DOHH2 (cell line): ENCODE measurements around the gene ERVK3-1.
A peak's percentile ranks its signal among the peaks of the same experiment; 100 is the strongest.
"Not testable (repeated sequence)": the region's sequence is repeated elsewhere in the genome, so short reads cannot be mapped to it uniquely, and the experiment has no call there.

Experiments
- H3F3A ChIP-seq: fragments of 200-600 bp; sonication (generic), shearing (Covaris generic); 2 replicates; pipeline ENCODE4 v1.6.0; 2016; ENCODE audit warnings: antibody characterized with exemption, mild to moderate bottlenecking; ENCODE audit not compliant: control insufficient read depth, insufficient read depth
- H3K27ac ChIP-seq: fragments of 200-600 bp; sonication (generic); 2 replicates; pipeline ENCODE4 v1.5.1; 2014; ENCODE audit warnings: low read depth, mild to moderate bottlenecking, low read length, moderate library complexity
- H3K27me3 ChIP-seq: fragments of 200-600 bp; sonication (generic); 2 replicates; pipeline ENCODE4 v1.6.1; 2014; ENCODE audit warnings: mild to moderate bottlenecking, low read length, mixed read lengths; ENCODE audit not compliant: control insufficient read depth
- H3K36me3 ChIP-seq: fragments of 200-600 bp; sonication (generic); 2 replicates; pipeline ENCODE4 v1.6.1; 2014; ENCODE audit warnings: mild to moderate bottlenecking, low read length, moderate library complexity, mixed read lengths; ENCODE audit not compliant: control insufficient read depth
- H3K4me1 ChIP-seq: fragments of 200-600 bp; sonication (generic); 2 replicates; pipeline ENCODE4 v1.6.1; 2014; ENCODE audit warnings: mild to moderate bottlenecking, low read length, mixed read lengths; ENCODE audit not compliant: control insufficient read depth
- H3K4me2 ChIP-seq: fragments of 200-600 bp; sonication (generic); 2 replicates; pipeline ENCODE4 v1.6.0; 2014; ENCODE audit warnings: mild to moderate bottlenecking, low read length, moderate library complexity
- H3K4me3 ChIP-seq: fragments of 200-600 bp; sonication (generic); 2 replicates; pipeline ENCODE4 v1.5.1; 2014; ENCODE audit warnings: mild to moderate bottlenecking, low read length, mixed read lengths
- H3K79me2 ChIP-seq: fragments of 200-600 bp; sonication (generic); 2 replicates; pipeline ENCODE4 v1.6.1; 2014; ENCODE audit warnings: mild to moderate bottlenecking, low read length, mixed read lengths; ENCODE audit not compliant: control insufficient read depth
- H3K9me2 ChIP-seq: fragments of 200-600 bp; sonication (generic); replicated peaks from 2 replicates; pipeline ENCODE4 v1.6.1; 2014; ENCODE audit warnings: mild to moderate bottlenecking, low read length, mixed read lengths; ENCODE audit not compliant: control insufficient read depth
- H3K9me3 ChIP-seq: fragments of 200-600 bp; sonication (generic); 2 replicates; pipeline ENCODE4 v1.6.1; 2014; ENCODE audit warnings: antibody characterized with exemption, low read length, mixed read lengths; ENCODE audit not compliant: control insufficient read depth, insufficient read depth
- H4K20me1 ChIP-seq: fragments of 200-600 bp; sonication (generic); 2 replicates; pipeline ENCODE4 v1.6.0; 2014; ENCODE audit warnings: low read depth, mild to moderate bottlenecking, antibody characterized with exemption, low read length, moderate library complexity; ENCODE audit not compliant: control insufficient read depth, insufficient read depth
- EZH2phosphoT487 ChIP-seq: fragments of 200-600 bp; sonication (generic); IDR thresholded peaks from 2 replicates; pipeline ENCODE4 v1.6.1; 2017; ENCODE audit warnings: borderline replicate concordance, mild to moderate bottlenecking, antibody characterized with exemption, low read length, moderate library complexity, mixed read lengths
- TF ChIP-seq, protein P1 (sequence below): fragments of 200-600 bp; sonication (generic); IDR thresholded peaks from one replicate; pipeline ENCODE4 v1.5.1; 2014; ENCODE audit warnings: antibody characterized with exemption, mild to moderate bottlenecking, low read depth, low read length; ENCODE audit not compliant: poor library complexity, severe bottlenecking

Gene ERVK3-1

DNA sequence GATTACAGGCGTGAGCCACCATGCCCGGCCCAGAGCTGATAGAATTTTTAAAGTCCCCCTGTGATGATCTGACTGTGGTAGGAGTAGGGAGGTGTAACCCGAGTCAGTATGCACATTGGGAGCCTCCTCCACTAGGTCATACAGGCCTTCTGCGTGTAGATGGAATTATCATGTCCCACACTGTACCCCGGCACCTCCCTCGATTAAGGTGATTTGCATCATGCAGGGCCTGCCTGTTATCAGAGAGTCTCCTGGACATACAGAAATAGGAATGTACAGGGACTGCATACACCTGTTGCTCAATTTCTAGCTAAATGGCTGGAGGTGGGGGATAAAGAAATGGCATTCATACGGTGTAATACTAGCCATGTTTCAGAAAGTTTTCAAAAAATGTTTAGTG, 922 bp upstream of the ERVK3-1 start:
- TF ChIP-seq, protein P1, sequence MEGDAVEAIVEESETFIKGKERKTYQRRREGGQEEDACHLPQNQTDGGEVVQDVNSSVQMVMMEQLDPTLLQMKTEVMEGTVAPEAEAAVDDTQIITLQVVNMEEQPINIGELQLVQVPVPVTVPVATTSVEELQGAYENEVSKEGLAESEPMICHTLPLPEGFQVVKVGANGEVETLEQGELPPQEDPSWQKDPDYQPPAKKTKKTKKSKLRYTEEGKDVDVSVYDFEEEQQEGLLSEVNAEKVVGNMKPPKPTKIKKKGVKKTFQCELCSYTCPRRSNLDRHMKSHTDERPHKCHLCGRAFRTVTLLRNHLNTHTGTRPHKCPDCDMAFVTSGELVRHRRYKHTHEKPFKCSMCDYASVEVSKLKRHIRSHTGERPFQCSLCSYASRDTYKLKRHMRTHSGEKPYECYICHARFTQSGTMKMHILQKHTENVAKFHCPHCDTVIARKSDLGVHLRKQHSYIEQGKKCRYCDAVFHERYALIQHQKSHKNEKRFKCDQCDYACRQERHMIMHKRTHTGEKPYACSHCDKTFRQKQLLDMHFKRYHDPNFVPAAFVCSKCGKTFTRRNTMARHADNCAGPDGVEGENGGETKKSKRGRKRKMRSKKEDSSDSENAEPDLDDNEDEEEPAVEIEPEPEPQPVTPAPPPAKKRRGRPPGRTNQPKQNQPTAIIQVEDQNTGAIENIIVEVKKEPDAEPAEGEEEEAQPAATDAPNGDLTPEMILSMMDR: no peak
- no peak for TF ChIP-seq EZH2phosphoT487
- Histone ChIP-seq H3K4me2 (peak overlapping the region; percentile 64), H4K20me1 (no peaks in the 10 kb centered on the region), H3K4me1 (peaks cover 15% of the 10 kb centered on the region), H3K9me2 (no peaks in the 10 kb centered on the region), H3K27me3 (no peaks in the 10 kb centered on the region), H3K4me3 (peak overlapping the region; percentile 96), H3K27ac (no peak overlapping the region), H3K36me3 (peaks cover 62% of the 10 kb centered on the region), H3K79me2 (peaks cover 36% of the 10 kb centered on the region), H3K9me3 (peaks cover 38% of the 10 kb centered on the region), H3F3A (no peaks in the 10 kb centered on the region)

DNA sequence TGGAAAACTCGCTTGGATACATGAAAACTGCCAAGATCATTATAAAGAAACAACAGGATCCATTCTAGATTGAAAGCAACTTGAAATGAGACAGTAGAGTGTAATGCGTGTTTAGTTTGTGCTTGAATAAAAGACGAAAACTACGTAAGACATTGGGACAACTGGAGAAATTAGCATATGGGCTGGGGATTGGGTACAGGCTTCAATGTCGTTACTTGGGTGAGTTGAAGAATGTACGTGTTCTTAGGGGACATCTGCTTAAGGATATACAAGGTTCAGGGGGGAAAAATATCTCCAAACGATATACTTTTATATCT, 471 bp upstream of the ERVK3-1 start:
- H3K4me2 ChIP-seq: peak overlapping the region; percentile 64
- H3K27me3 ChIP-seq: no peaks in the 10 kb centered on the region
- peaks cover 15% of the 10 kb centered on the region for H3K4me1 ChIP-seq
- H3K36me3 ChIP-seq: peaks cover 65% of the 10 kb centered on the region
- no peaks in the 10 kb centered on the region for H3F3A ChIP-seq
- H3K4me3 ChIP-seq: peak overlapping the region; percentile 96
- H3K9me3 ChIP-seq: peaks cover 42% of the 10 kb centered on the region
- no peaks in the 10 kb centered on the region for H3K9me2 ChIP-seq
- H3K79me2 ChIP-seq: peaks cover 40% of the 10 kb centered on the region
- no peak for TF ChIP-seq EZH2phosphoT487
- TF ChIP-seq, protein P1: no peak
- peak overlapping the region; percentile 6; the same call in 1 of the 2 replicates for H3K27ac ChIP-seq
- no peaks in the 10 kb centered on the region for H4K20me1 ChIP-seq

DNA sequence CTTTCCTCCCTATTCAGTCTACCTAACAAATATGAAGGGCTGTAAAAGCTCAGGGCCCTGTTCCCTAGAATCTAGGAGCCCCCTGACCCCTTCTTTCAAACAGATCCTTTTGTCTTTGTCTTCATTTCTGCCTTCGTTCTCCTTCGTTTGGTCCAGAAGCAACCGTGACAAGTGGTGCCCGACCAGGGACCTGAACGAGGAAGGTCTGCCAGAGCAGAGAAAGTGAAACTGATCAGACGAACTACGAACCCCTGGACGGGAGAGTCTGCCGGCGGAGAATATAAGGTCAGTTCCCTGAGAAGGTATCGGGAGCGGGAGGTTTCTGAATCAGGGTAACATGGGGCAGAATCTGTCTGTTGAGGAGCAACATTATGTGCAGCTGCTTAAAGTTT, 751 bp downstream of the ERVK3-1 start:
- TF ChIP-seq EZH2phosphoT487: no peak
- TF ChIP-seq, protein P1: no peak
- H3K4me1 ChIP-seq: peaks cover 15% of the 10 kb centered on the region
- H3K79me2 ChIP-seq: peaks cover 45% of the 10 kb centered on the region
- H3F3A ChIP-seq: no peaks in the 10 kb centered on the region
- peaks cover 42% of the 10 kb centered on the region for H3K9me3 ChIP-seq
- H4K20me1 ChIP-seq: no peaks in the 10 kb centered on the region
- no peaks in the 10 kb centered on the region for H3K27me3 ChIP-seq
- no peaks in the 10 kb centered on the region for H3K9me2 ChIP-seq
- no peak overlapping the region for H3K27ac ChIP-seq
- peak overlapping the region; percentile 64 for H3K4me2 ChIP-seq
- peaks cover 60% of the 10 kb centered on the region for H3K36me3 ChIP-seq
- peak overlapping the region; percentile 96 for H3K4me3 ChIP-seq

DNA sequence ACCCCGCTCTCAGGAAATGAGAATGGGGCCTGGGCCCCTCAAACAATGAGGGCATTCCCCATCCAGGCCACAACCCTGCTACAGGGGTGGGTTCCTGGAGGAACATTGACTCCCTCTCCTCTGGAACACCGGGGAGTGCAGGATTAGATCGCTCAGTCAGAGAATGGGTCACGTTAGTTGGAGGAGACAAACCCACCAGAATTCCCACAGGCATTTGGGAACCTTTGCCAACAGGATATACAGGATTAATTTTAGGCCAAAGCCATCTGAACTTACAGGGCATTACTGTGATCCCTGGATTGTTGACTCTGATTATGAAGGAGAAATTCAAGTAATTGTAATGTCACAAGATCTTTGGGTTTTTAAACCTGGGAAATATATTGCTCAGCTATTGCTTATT, 2.6 kb downstream of the ERVK3-1 start:
- no peaks in the 10 kb centered on the region for H3K9me2 ChIP-seq
- H3K27ac ChIP-seq: no peak overlapping the region
- peaks cover 56% of the 10 kb centered on the region for H3K9me3 ChIP-seq
- no peak for TF ChIP-seq EZH2phosphoT487
- TF ChIP-seq, protein P1: no peak
- no peaks in the 10 kb centered on the region for H3F3A ChIP-seq
- no peaks in the 10 kb centered on the region for H3K27me3 ChIP-seq
- no peak overlapping the region for H3K4me2 ChIP-seq
- H3K79me2 ChIP-seq: peaks cover 51% of the 10 kb centered on the region
- peaks cover 68% of the 10 kb centered on the region for H3K36me3 ChIP-seq
- no peaks in the 10 kb centered on the region for H4K20me1 ChIP-seq
- no peak overlapping the region for H3K4me3 ChIP-seq
- H3K4me1 ChIP-seq: peaks cover 15% of the 10 kb centered on the region

DNA sequence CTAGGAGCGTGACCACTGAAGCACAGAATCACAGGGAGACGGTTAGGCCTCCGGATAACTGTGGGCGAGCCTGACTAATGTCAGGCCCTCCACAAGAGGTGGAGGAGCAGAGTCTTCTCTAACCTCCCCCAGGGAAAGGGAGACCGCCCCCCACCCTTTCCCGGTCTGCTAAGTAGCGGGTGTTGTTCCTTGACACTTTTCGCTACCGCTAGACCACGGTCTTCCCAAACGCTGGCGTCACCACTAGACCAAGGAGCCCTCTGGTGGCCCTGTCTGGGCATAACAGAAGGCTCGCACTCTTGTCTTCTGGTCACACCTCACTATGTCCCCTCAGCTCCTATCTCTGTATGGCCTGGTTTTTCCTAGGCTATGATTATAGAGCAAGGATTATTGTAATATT, 5.5 kb downstream of the ERVK3-1 start:
- Histone ChIP-seq H3K36me3 (peaks cover 88% of the 10 kb centered on the region), H3K79me2 (peaks cover 46% of the 10 kb centered on the region), H3K9me3 (peaks cover 53% of the 10 kb centered on the region)
- H3K4me2 ChIP-seq, H3K27ac ChIP-seq, H3K9me2 ChIP-seq, H4K20me1 ChIP-seq, H3F3A ChIP-seq, H3K4me1 ChIP-seq, H3K27me3 ChIP-seq, H3K4me3 ChIP-seq: not testable (repeated sequence)
